Endodermal cell (in vitro differentiated cells): ENCODE measurements around the gene PPP2R5C. TPM values are rescaled to one million over a fixed set of nuclear protein-coding genes. Genes with fewer than 3 reads are reported as not detected.

Source experiments
- DNase-seq: peaks from one replicate; pipeline ENCODE4 v3.0.0-alpha.2; 2017
- H3K27ac ChIP-seq: 2 replicates; pipeline ENCODE4 v1.5.1; 2013; ENCODE audit warnings: mild to moderate bottlenecking, low read depth, low read length, moderate library complexity
- H3K27me3 ChIP-seq: 2 replicates; pipeline ENCODE4 v1.6.1; 2013; ENCODE audit warnings: mild to moderate bottlenecking, low read length, moderate library complexity; ENCODE audit not compliant: insufficient read depth, control insufficient read depth, poor library complexity, severe bottlenecking
- H3K36me3 ChIP-seq: 2 replicates; pipeline ENCODE4 v1.7.0; 2013; ENCODE audit warnings: mild to moderate bottlenecking, low read length, moderate library complexity; ENCODE audit not compliant: control insufficient read depth, insufficient read depth
- H3K4me1 ChIP-seq: one replicate; pipeline ENCODE4 v1.7.0; 2013; ENCODE audit warnings: low read length; ENCODE audit not compliant: control insufficient read depth, insufficient read depth
- H3K4me3 ChIP-seq: 2 replicates; pipeline ENCODE4 v1.5.1; 2013; ENCODE audit warnings: mild to moderate bottlenecking, low read length, moderate library complexity
- H3K9ac ChIP-seq: 2 replicates; pipeline ENCODE4 v1.6.1; 2013; ENCODE audit warnings: mild to moderate bottlenecking, low read length, moderate library complexity; ENCODE audit not compliant: poor library complexity, severe bottlenecking; ENCODE audit errors: extremely low read depth
- H3K9me3 ChIP-seq: 2 replicates; pipeline ENCODE4 v1.6.1; 2013; ENCODE audit warnings: mild to moderate bottlenecking, low read length, moderate library complexity; ENCODE audit not compliant: control insufficient read depth
- H3K27ac Mint-ChIP-seq: 2 replicates; pipeline ENCODE4 v1.8.0; 2020; ENCODE audit warnings: mixed read lengths
- H3K27me3 Mint-ChIP-seq: 2 replicates; pipeline ENCODE4 v1.8.0; 2021; ENCODE audit warnings: mild to moderate bottlenecking, mixed read lengths; ENCODE audit not compliant: insufficient read depth
- H3K36me3 Mint-ChIP-seq: 2 replicates; pipeline ENCODE4 v1.8.0; 2020; ENCODE audit warnings: low read depth, mixed read lengths
- H3K4me1 Mint-ChIP-seq: 2 replicates; pipeline ENCODE4 v1.8.0; 2020; ENCODE audit warnings: mixed read lengths
- H3K4me3 Mint-ChIP-seq: 2 replicates; pipeline ENCODE4 v1.8.0; 2020; ENCODE audit warnings: mild to moderate bottlenecking, moderate library complexity, mixed read lengths
- H3K9me3 Mint-ChIP-seq: 2 replicates; pipeline ENCODE4 v1.8.0; 2020; ENCODE audit warnings: mild to moderate bottlenecking, mixed read lengths
- WGBS, 2 experiments: methylation state at CpG; one replicate each; pipeline versions ENCODE4 v1.1.5 to v1.1.7; 2013; ENCODE audit warnings: missing lambda C conversion rate in 2 of 2, mixed read lengths in 1 of 2; ENCODE audit not compliant: insufficient coverage in 1 of 2, insufficient read length in 1 of 2; 5-methylcytosine and 5-hydroxymethylcytosine counted together
- total RNA-seq, 2 donors: library from RNA; stranded (reverse); fragmentation: NEBNext Ultra II Directional in 1 of 2; extraction: Animal tissue kit (Norgen Biotek cat#: 25700) in 1 of 2; gene quantifications; 2 replicates in 1 of 2; 3 replicates in 1 of 2; pipeline ENCODE4 v1.2.1, GENCODE V29; 2021
- TF ChIP-seq, protein P1 (sequence below): fragments of 200-600 bp; sonication (generic); conservative IDR thresholded peaks from 2 replicates; pipeline ENCODE4 v1.5.0; 2021; ENCODE audit warnings: antibody characterized with exemption, mild to moderate bottlenecking

The PPP2R5C gene
- total RNA-seq, 2 donors from 2014 or later, result 116 to 117 TPM

DNA sequence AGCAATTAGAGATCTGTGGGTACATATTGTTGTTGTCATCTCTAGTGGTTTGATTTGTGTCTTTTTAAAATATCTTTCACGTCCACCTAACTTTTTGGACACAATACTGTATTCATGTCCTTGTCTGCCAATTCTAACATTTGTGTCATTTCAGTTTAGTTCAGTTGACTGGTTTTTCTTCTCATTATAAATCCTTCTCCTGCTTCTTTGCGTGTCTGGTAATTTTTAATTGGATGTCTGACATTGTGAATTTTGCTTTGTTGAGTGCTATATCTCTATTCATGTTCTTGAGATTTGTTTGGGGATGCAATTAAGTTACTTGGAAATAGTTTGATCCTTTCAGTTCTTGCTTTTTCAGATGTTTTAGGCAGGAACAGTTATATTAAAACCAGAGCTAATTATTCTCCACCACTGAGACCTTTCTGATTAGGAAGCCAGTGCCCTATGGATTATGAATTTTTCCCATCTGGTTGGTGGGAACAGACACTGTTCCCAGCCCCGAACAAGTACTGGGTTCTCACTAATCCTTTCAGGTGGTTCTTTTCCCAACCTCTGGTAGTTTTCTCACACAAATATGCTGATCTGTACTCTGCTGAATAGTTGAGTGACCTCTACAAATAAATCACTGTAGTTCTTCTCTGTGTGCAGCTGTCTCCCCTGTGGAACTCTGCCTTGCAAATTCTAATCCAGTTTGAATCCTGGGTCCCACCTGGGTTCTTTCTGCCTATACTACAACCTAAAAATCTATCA, 111.7 kb downstream of the PPP2R5C start:
- no peak for DNase-seq
- no peaks in the 10 kb centered on the region for H3K36me3 ChIP-seq
- H3K27me3 ChIP-seq, result no peaks in the 10 kb centered on the region
- H3K9me3 ChIP-seq, result no peaks in the 10 kb centered on the region
- H3K4me3 Mint-ChIP-seq, result no peak overlapping the region
- H3K9ac ChIP-seq, result no peak overlapping the region
- no peak overlapping the region for H3K4me3 ChIP-seq
- TF ChIP-seq, protein P1, sequence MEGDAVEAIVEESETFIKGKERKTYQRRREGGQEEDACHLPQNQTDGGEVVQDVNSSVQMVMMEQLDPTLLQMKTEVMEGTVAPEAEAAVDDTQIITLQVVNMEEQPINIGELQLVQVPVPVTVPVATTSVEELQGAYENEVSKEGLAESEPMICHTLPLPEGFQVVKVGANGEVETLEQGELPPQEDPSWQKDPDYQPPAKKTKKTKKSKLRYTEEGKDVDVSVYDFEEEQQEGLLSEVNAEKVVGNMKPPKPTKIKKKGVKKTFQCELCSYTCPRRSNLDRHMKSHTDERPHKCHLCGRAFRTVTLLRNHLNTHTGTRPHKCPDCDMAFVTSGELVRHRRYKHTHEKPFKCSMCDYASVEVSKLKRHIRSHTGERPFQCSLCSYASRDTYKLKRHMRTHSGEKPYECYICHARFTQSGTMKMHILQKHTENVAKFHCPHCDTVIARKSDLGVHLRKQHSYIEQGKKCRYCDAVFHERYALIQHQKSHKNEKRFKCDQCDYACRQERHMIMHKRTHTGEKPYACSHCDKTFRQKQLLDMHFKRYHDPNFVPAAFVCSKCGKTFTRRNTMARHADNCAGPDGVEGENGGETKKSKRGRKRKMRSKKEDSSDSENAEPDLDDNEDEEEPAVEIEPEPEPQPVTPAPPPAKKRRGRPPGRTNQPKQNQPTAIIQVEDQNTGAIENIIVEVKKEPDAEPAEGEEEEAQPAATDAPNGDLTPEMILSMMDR, result no peak
- no peak overlapping the region for H3K27ac Mint-ChIP-seq
- 95 to 100% methylated on average over 2 to 3 of the region's 3 CpGs for WGBS, 2 experiments
- H3K4me1 ChIP-seq, result no peaks in the 10 kb centered on the region
- H3K27me3 Mint-ChIP-seq, result no peaks in the 10 kb centered on the region
- no peaks in the 10 kb centered on the region for H3K9me3 Mint-ChIP-seq
- peaks cover 7% of the 10 kb centered on the region for H3K4me1 Mint-ChIP-seq
- no peak overlapping the region for H3K27ac ChIP-seq
- H3K36me3 Mint-ChIP-seq, result peaks cover 2% of the 10 kb centered on the region

DNA sequence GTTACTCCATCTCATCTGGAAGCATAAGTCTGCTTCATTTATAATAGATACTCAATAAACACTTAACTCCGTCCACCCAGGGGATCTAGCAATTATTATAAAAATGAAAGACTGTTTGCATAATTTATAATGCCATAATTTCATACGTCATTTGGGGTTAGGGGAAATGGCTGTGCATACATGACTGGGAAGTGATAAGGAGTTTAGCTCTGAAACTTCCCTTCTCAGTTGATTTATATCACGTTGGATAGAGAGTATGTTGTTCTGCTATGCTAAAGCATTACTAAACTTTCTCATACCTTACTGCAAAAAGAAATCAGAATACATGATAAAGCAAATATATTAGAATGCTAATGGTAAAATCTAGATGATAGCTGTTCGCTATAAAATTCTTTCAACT, 112.5 kb downstream of the PPP2R5C start:
- WGBS, 2 experiments, result 97 to 100% methylated on average over 1 to 3 of the region's 4 CpGs
- TF ChIP-seq, protein P1, result no peak

DNA sequence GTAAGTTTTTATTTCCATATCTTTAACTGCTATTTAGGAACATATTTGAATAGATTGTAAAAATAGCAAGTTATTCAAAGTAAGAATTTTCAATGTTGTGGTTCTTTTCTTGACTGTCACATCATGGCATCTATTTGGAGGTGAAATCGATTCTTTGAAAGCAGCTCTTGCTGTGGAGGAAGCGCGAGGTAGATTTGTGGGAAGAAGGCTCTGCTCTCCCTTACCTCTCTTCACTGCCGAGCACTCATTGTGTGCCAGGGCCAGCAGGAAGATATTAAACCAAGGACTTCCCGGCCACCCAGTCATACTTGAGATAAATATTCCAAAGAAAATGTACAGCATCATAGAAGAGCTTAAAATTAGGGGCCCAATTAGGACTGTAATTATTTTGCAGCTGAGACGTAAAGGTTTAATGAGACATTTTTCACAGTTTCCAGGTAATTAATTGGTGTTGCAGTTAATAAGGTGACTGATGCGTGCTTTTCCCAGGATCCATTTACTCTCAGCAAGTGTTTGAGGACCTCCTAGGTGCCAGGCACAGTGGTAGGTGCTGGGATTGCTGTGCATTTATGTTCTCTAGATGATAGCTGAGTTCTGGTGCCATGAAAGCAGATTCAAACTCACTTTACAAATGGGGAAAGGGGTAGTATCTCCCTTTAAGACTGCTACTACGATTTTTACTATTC, 113.7 kb downstream of the PPP2R5C start:
- no peak overlapping the region for H3K4me3 ChIP-seq

More for the DNA sequence above, 112.5 kb downstream of the PPP2R5C start:
- H3K9me3 ChIP-seq, result no peaks in the 10 kb centered on the region
- no peak overlapping the region for H3K9ac ChIP-seq
- H3K36me3 ChIP-seq, result no peaks in the 10 kb centered on the region
- DNase-seq, result no peak
- H3K4me1 Mint-ChIP-seq, result peaks cover 7% of the 10 kb centered on the region
- H3K4me3 ChIP-seq, result no peak overlapping the region
- H3K27ac ChIP-seq, result no peak overlapping the region
- H3K27me3 Mint-ChIP-seq, result no peaks in the 10 kb centered on the region
- H3K27ac Mint-ChIP-seq, result no peak overlapping the region
- H3K27me3 ChIP-seq, result no peaks in the 10 kb centered on the region
- H3K4me3 Mint-ChIP-seq, result no peak overlapping the region
- no peaks in the 10 kb centered on the region for H3K9me3 Mint-ChIP-seq
- peaks cover 2% of the 10 kb centered on the region for H3K36me3 Mint-ChIP-seq
- H3K4me1 ChIP-seq, result no peaks in the 10 kb centered on the region

More for the DNA sequence above, 113.7 kb downstream of the PPP2R5C start:
- H3K36me3 ChIP-seq, result no peaks in the 10 kb centered on the region
- H3K36me3 Mint-ChIP-seq, result peaks cover 2% of the 10 kb centered on the region
- DNase-seq, result no peak
- H3K4me3 Mint-ChIP-seq, result no peak overlapping the region
- H3K9me3 ChIP-seq, result no peaks in the 10 kb centered on the region
- no peak overlapping the region for H3K27ac ChIP-seq
- no peak overlapping the region for H3K9ac ChIP-seq
- no peak overlapping the region for H3K27ac Mint-ChIP-seq
- no peaks in the 10 kb centered on the region for H3K4me1 ChIP-seq
- 89 to 99% methylated on average over 7 to 8 of the region's 8 CpGs for WGBS, 2 experiments
- H3K4me1 Mint-ChIP-seq, result peaks cover 6% of the 10 kb centered on the region
- no peaks in the 10 kb centered on the region for H3K27me3 ChIP-seq
- TF ChIP-seq, protein P1, result no peak
- no peaks in the 10 kb centered on the region for H3K9me3 Mint-ChIP-seq
- H3K27me3 Mint-ChIP-seq, result no peaks in the 10 kb centered on the region
